Mammary epithelial cell (primary cell): ENCODE results near the gene ARFGAP1.

Experiments
- CTCF ChIP-seq, 2 donors: IDR thresholded peaks in 1 of 2; conservative IDR thresholded peaks in 1 of 2; 2 replicates each; pipeline ENCODE4 v1.5.1; 2011 to 2012; ENCODE audit warnings: inconsistent platforms in 2 of 2, low read length in 2 of 2, mild to moderate bottlenecking in 2 of 2, control low read depth in 1 of 2, low read depth in 1 of 2; ENCODE audit not compliant: insufficient read depth in 1 of 2; ENCODE audit errors: extremely low read depth in 1 of 2
- EZH2 ChIP-seq: IDR thresholded peaks from 2 replicates; pipeline ENCODE4 v1.6.1; 2012; ENCODE audit warnings: low read length, inconsistent platforms, borderline replicate concordance

- TF ChIP-seq CTCF (conservative IDR thresholded peaks at IDR 0.05 in 1 of 2, IDR thresholded peaks at IDR 0.05 in 1 of 2; ENCODE audit: extremely low read depth in 1 of 2, insufficient read depth in 1 of 2, low read depth in 1 of 2, low read length in 2 of 2), result no peak
- no peak for TF ChIP-seq EZH2
These were observed 18.4 kb upstream of the ARFGAP1 start, which contains the start of gene NKAIN4 for GRCh38 chr20:63254232-63254605.
